Upper lobe of left lung (tissue), 6 donors: Measurements from ENCODE around the gene AP2S1. TPM values are rescaled to one million over a fixed set of nuclear protein-coding genes. Genes with fewer than 3 reads are reported as not detected.
A peak's percentile ranks its signal among the peaks of the same experiment; 100 is the strongest.

Experiments used
- ATAC-seq, 2 donors: fragments of 200-7000 bp; cut with Tn5 transposase; one replicate each; pipeline ENCODE4 v1.9.1; 2022; ENCODE audit warnings: mild to moderate bottlenecking in 2 of 2, moderate library complexity in 2 of 2; ENCODE audit not compliant: low FRiP score in 2 of 2
- DNase-seq, 2 donors: peaks; one replicate each; pipeline ENCODE4 v3.0.0-alpha.2; 2019 to 2020
- H3K27ac ChIP-seq, 4 donors: fragments of 200-600 bp; sonication (generic); one replicate each; pipeline ENCODE4 v1.5.1; 2016 to 2019
- H3K27me3 ChIP-seq, 4 donors: fragments of 200-600 bp; sonication (generic); one replicate each; pipeline ENCODE4 v1.5.1; 2017 to 2019
- H3K36me3 ChIP-seq, 4 donors: fragments of 200-600 bp; sonication (generic); one replicate each; pipeline ENCODE4 v1.5.1; 2016 to 2019
- H3K4me1 ChIP-seq, 4 donors: fragments of 200-600 bp; sonication (generic); one replicate each; pipeline ENCODE4 v1.5.1; 2018 to 2019
- H3K4me3 ChIP-seq, 4 donors: fragments of 200-600 bp; sonication (generic); one replicate each; pipeline ENCODE4 v1.5.1; 2017 to 2019; ENCODE audit warnings: mild to moderate bottlenecking in 2 of 4, moderate library complexity in 1 of 4
- H3K9me3 ChIP-seq, 4 donors: fragments of 200-600 bp; sonication (generic); one replicate each; pipeline ENCODE4 v1.5.1; 2018 to 2019
- EP300 ChIP-seq, 4 donors: sonication (generic); formaldehyde crosslinking; IDR thresholded peaks; one replicate each; pipeline ENCODE4 v1.5.1; 2017; ENCODE audit warnings: antibody characterized with exemption in 4 of 4, control low read depth in 2 of 4
- POLR2A ChIP-seq, 4 donors: fragments of 450-650 bp; IDR thresholded peaks; one replicate each; pipeline ENCODE4 v1.5.1; 2016 to 2017; ENCODE audit warnings: antibody characterized with exemption in 4 of 4, mild to moderate bottlenecking in 2 of 4
- POLR2AphosphoS5 ChIP-seq, 2 donors: sonication (generic); formaldehyde crosslinking; IDR thresholded peaks; one replicate each; pipeline ENCODE4 v1.5.1; 2017; ENCODE audit warnings: antibody characterized with exemption in 2 of 2
- WGBS, 2 donors: methylation state at CpG; one replicate each; pipeline ENCODE4 v1.1.5; 2017 to 2018; 5-methylcytosine and 5-hydroxymethylcytosine counted together
- total RNA-seq, 6 donors: library from RNA; depleted of rRNA in 4 of 6; stranded (reverse); fragments of >200 nt in 4 of 6; gene quantifications; one replicate each; pipeline versions ENCODE4 v1.1.0 to v1.2.1, GENCODE V29; 2016 to 2021
- TF ChIP-seq, protein P1 (sequence below), 6 experiments: fragments of 450-650 bp in 4 of 6; fragments of 200-600 bp in 2 of 6; sonication (generic) in 2 of 6; IDR thresholded peaks; one replicate each; pipeline ENCODE4 v1.5.1; 2016 to 2019; ENCODE audit warnings: antibody characterized with exemption in 6 of 6
- donor health status: DM: no; HTN: no; CAD: no; lungs with moderate emphysema.
- donor health status: DM: no; HTN: yes; CAD: no; lungs with severe emphysema.

AP2S1 gene
- total RNA-seq, 6 donors from 2014 or later, result 59.7 to 149 (median 113) TPM

DNA sequence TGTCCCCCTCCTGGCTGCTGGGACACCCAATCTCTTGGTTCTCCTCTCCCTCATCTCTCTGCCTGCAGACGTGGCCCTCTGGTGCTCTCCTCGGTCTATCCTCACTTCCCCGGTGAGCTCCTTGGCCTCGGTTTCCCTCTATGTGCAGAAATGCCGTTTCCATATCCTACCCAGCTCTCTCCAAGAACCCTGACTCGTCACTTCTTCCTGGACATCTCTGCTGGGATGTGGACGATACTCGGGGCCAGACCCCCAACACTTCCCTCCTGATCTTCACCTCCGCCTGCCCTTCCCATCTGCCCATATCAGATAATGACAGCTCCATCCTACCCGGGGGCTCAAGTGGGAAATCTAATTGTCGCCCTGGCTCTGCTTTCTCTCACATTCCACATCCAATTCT lies 7.9 kb downstream of the AP2S1 start:
- H3K27ac ChIP-seq, result no peak overlapping the region
- no peaks in the 10 kb centered on the region for H3K9me3 ChIP-seq
- TF ChIP-seq POLR2AphosphoS5 (IDR thresholded peaks at IDR 0.05) (no peak), EP300 (IDR thresholded peaks at IDR 0.05) (no peak), POLR2A (IDR thresholded peaks at IDR 0.05) (no peak)
- TF ChIP-seq, protein P1, sequence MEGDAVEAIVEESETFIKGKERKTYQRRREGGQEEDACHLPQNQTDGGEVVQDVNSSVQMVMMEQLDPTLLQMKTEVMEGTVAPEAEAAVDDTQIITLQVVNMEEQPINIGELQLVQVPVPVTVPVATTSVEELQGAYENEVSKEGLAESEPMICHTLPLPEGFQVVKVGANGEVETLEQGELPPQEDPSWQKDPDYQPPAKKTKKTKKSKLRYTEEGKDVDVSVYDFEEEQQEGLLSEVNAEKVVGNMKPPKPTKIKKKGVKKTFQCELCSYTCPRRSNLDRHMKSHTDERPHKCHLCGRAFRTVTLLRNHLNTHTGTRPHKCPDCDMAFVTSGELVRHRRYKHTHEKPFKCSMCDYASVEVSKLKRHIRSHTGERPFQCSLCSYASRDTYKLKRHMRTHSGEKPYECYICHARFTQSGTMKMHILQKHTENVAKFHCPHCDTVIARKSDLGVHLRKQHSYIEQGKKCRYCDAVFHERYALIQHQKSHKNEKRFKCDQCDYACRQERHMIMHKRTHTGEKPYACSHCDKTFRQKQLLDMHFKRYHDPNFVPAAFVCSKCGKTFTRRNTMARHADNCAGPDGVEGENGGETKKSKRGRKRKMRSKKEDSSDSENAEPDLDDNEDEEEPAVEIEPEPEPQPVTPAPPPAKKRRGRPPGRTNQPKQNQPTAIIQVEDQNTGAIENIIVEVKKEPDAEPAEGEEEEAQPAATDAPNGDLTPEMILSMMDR (IDR thresholded peaks at IDR 0.05), result no peak
- peaks cover 4 to 21% (median 10%) of the 10 kb centered on the region in 4 donors for H3K4me1 ChIP-seq
- peaks cover 13 to 71% (median 44%) of the 10 kb centered on the region in 4 donors for H3K36me3 ChIP-seq
- ATAC-seq (no peak), DNase-seq (no peak)
- 88% methylated on average over 11 of the region's 11 CpGs for WGBS, 2 donors
- H3K27me3 ChIP-seq, result no peaks in the 10 kb centered on the region
- H3K4me3 ChIP-seq, result no peak overlapping the region

DNA sequence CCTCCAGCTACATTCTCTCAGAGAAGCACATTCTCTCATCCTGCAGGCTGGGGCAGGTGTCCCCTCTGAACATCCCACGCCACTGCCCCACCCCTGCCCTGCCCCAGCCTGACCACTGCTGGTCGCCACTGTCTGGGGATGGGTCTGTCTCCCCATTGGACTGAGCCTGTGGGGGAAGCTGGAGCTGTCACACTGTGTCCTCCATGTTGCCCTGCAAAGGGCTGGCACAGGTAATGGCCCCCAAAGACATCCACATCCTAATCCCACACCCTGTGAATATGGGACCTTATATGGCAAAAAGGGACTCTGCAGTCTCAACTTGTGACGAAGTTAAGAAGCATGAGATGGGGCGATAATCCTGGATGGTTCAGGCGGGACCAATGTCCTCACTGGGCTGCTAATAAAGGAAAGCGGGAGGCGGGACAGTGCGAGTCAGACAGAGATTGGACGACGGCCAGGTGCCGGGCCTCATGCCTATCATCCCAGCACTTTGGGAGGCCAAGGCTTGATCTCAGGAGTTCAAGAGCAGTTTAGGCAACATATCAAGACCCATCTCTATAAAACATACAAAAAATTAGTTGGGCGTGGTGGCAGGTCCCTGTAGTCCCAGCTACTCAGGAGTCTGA lies 9.1 kb downstream of the AP2S1 start:
- WGBS, 2 donors, result 82 to 87% methylated on average over 12 of the region's 12 CpGs
- TF ChIP-seq POLR2AphosphoS5 (IDR thresholded peaks at IDR 0.05), result no peak
- no peak for TF ChIP-seq POLR2A (IDR thresholded peaks at IDR 0.05)
- TF ChIP-seq, protein P1 (IDR thresholded peaks at IDR 0.05), result no peak
- TF ChIP-seq EP300 (IDR thresholded peaks at IDR 0.05), result no peak
- no peak for DNase-seq
- Histone ChIP-seq H3K9me3 (no peaks in the 10 kb centered on the region), H3K36me3 (peaks cover 13 to 75% (median 47%) of the 10 kb centered on the region in 4 donors), H3K27me3 (no peaks in the 10 kb centered on the region), H3K27ac (peak overlapping the region in 1 of 4 donors; percentile 54), H3K4me1 (peaks cover 4 to 24% (median 10%) of the 10 kb centered on the region in 4 donors), H3K4me3 (no peak overlapping the region)
- ATAC-seq, result no peak

DNA sequence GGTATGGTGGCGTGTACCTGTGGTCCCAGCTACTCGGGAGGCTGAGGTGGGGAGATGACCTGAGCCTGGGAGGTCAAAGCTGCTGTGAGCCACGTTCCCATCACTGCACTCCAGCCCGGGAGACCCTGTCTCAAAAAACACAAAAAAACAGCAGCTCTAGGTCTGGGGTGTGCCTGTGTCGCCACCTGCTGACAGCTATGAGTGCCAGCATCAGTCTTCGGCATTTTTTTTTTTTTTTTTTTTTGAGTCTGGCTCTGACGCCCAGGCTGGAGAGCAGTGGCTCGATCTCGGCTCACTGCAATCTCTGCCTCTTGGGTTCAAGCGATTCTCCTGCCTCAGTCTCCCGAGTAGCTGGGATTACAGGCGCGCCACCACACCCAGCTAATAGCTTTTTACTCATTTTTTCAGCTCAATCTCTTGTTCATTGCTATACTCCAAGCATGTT lies 10.1 kb downstream of the AP2S1 start:
- H3K9me3 ChIP-seq, result no peaks in the 10 kb centered on the region
- no peak for TF ChIP-seq POLR2AphosphoS5 (IDR thresholded peaks at IDR 0.05)
- TF ChIP-seq, protein P1 (IDR thresholded peaks at IDR 0.05), result peak; percentile 65 to 83 (median 77)
- H3K36me3 ChIP-seq, result peaks cover 13 to 72% (median 47%) of the 10 kb centered on the region in 4 donors
- H3K27me3 ChIP-seq, result no peaks in the 10 kb centered on the region
- DNase-seq (peak in 1 of 2 donors; percentile 44), ATAC-seq (peak; percentile 74 to 82)
- H3K4me3 ChIP-seq, result no peak overlapping the region
- peak overlapping the region in 3 of 4 donors; percentile 54 to 70 (median 69) for H3K27ac ChIP-seq
- peaks cover 4 to 24% (median 8%) of the 10 kb centered on the region in 4 donors for H3K4me1 ChIP-seq
- WGBS, 2 donors, result 18 to 19% methylated on average over 13 of the region's 13 CpGs

DNA sequence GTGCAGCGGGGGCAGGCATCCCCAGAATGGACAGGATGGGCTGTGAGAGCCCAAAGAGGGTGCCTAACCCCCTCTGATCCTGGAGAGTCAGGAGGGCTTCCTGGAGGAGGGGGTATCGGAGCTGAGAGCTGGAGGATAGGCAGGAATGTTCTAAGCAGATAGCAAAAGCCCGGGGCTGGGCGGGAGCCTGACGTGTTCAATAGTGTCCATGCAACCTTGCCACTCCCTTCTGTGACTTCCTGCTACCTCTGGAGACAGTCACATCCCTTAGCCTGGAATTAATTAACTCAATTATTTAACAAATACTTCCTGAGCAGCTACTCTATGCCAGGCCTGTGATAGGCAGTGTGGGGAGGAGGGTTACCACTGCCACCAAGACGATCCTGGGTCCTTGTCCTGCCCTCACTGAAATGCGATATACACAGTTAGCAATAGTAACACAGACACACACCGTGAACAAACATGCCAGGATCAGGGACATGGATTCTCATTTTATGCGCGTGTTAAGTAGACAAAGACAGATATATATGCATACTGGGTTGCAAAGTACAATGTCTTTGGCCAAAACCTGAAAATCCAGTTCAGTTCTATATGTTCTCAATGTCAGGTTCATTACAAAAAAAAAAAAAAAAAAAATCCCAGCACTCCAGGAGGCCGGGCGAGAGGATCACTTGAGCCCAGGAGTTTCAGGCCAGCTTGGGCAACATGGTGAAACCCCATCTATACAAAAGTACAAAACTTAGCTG lies 10.7 kb downstream of the AP2S1 start:
- Histone ChIP-seq H3K4me1 (peaks cover 4 to 24% (median 8%) of the 10 kb centered on the region in 4 donors), H3K27me3 (no peaks in the 10 kb centered on the region), H3K9me3 (no peaks in the 10 kb centered on the region), H3K27ac (peak overlapping the region in 3 of 4 donors; percentile 54 to 70 (median 69)), H3K36me3 (peaks cover 13 to 68% (median 46%) of the 10 kb centered on the region in 4 donors), H3K4me3 (no peak overlapping the region)
- TF ChIP-seq POLR2AphosphoS5 (IDR thresholded peaks at IDR 0.05), result no peak
- TF ChIP-seq POLR2A (IDR thresholded peaks at IDR 0.05), result no peak
- TF ChIP-seq EP300 (IDR thresholded peaks at IDR 0.05), result no peak
- TF ChIP-seq, protein P1 (IDR thresholded peaks at IDR 0.05), result no peak
- DNase-seq (peak in 1 of 2 donors; percentile 55), ATAC-seq (peak; percentile 3 to 4)
- 62 to 69% methylated on average over 12 of the region's 12 CpGs for WGBS, 2 donors
